GM19438 (cell line): ENCODE measurements around the gene EXT2.
A peak's percentile ranks its signal among the peaks of the same experiment; 100 is the strongest.

ENCODE experiments used
- ATAC-seq: cut with Tn5 transposase; IDR thresholded peaks from one replicate; pipeline ENCODE4 v1.9.1; 2021; ENCODE audit warnings: low read depth; ENCODE audit not compliant: unreplicated experiment

The EXT2 gene

GRCh38 chr11:44083906-44084305, 11.6 kb upstream of the EXT2 start:
- no peak for ATAC-seq

GRCh38 chr11:44085330-44085729, 10.1 kb upstream of the EXT2 start:
- no peak for ATAC-seq

- no peak for ATAC-seq
These were observed 7.1 kb upstream of the EXT2 start for GRCh38 chr11:44088377-44088776.

- no peak for ATAC-seq
These were observed 6.6 kb upstream of the EXT2 start for GRCh38 chr11:44088871-44089270.

- no peak for ATAC-seq
These were observed 4.9 kb upstream of the EXT2 start for GRCh38 chr11:44090539-44090938.

GRCh38 chr11:44094260-44094868, 1.1 kb upstream of the EXT2 start:
- ATAC-seq: no peak

GRCh38 chr11:44096360-44097185, 1.1 kb downstream of the EXT2 start:
- ATAC-seq: no peak

GRCh38 chr11:44097821-44098220, 2.3 kb downstream of the EXT2 start:
- ATAC-seq: no peak

GRCh38 chr11:44101098-44101497, 5.6 kb downstream of the EXT2 start:
- no peak for ATAC-seq

- no peak for ATAC-seq
These were observed 9.2 kb downstream of the EXT2 start for GRCh38 chr11:44104481-44105294.

GRCh38 chr11:44108260-44108659, 12.8 kb downstream of the EXT2 start:
- no peak for ATAC-seq

- peak; percentile 99 for ATAC-seq
These were observed 14.8 kb downstream of the EXT2 start for GRCh38 chr11:44110231-44110679.

- no peak for ATAC-seq
These were observed 16.8 kb downstream of the EXT2 start for GRCh38 chr11:44112091-44112821.

GRCh38 chr11:44113018-44113417, 17.5 kb downstream of the EXT2 start:
- ATAC-seq: no peak

GRCh38 chr11:44113572-44113971, 18.1 kb downstream of the EXT2 start:
- no peak for ATAC-seq

GRCh38 chr11:44116234-44116830, 20.9 kb downstream of the EXT2 start:
- ATAC-seq: no peak

GRCh38 chr11:44120169-44120568, 24.7 kb downstream of the EXT2 start:
- ATAC-seq: no peak

GRCh38 chr11:44125598-44125997, 30.1 kb downstream of the EXT2 start:
- ATAC-seq: no peak

- no peak for ATAC-seq
These were observed 30.8 kb downstream of the EXT2 start for GRCh38 chr11:44126304-44126703.

- ATAC-seq: no peak
These were observed 31.7 kb downstream of the EXT2 start for GRCh38 chr11:44127130-44127529.
